ENCODE data around the gene PTPN1. TPM values are rescaled to one million over a fixed set of nuclear protein-coding genes. Genes with fewer than 3 reads are reported as not detected.

Gene PTPN1
- polyA plus RNA-seq, 1 donor (not counting 4 experiments of a cell fraction or from before 2014, with no cell fraction given) = 61.6 TPM

GRCh38 chr20:50478162-50478990 lies 31.8 kb upstream of the PTPN1 start:
- no peak for FAIRE-seq
- Histone ChIP-seq H3K79me2 (ENCODE audit: control insufficient read depth, insufficient read depth, low read length) (no peaks in the 10 kb centered on the region), H2AFZ (ENCODE audit: control insufficient read depth, low read length) (no peak overlapping the region), H3K9ac (ENCODE audit: control insufficient read depth, extremely low read depth, insufficient read depth, low read length) (no peak overlapping the region), H3K4me1 (ENCODE audit: control insufficient read depth, extremely low read depth, insufficient read depth, low read length) (peaks cover 11% of the 10 kb centered on the region), H3K4me2 (ENCODE audit: control insufficient read depth, extremely low read depth, insufficient read depth, low read depth, low read length) (no peak overlapping the region), H3K9me3 (ENCODE audit: control insufficient read depth, low read depth, low read length) (no peaks in the 10 kb centered on the region), H3K9me1 (ENCODE audit: control insufficient read depth, extremely low read depth, insufficient read depth, low read length) (no peaks in the 10 kb centered on the region), H3K4me3 (ENCODE audit: control insufficient read depth in 2 of 3, extremely low read depth in 1 of 3, insufficient read depth in 2 of 3, low read depth in 1 of 3, low read length in 3 of 3) (no peak overlapping the region), H3K27ac (ENCODE audit: control insufficient read depth, insufficient read depth, low read length) (no peak overlapping the region), H4K20me1 (ENCODE audit: control insufficient read depth, extremely low read depth, insufficient read depth, low read length) (no peaks in the 10 kb centered on the region), H3K27me3 (ENCODE audit: control insufficient read depth, extremely low read depth, insufficient read depth, low read length) (no peaks in the 10 kb centered on the region), H3K36me3 (ENCODE audit: control insufficient read depth in 2 of 2, extremely low read depth in 1 of 2, insufficient read depth in 2 of 2, low read length in 2 of 2) (no peaks in the 10 kb centered on the region)
- dilution Hi-C loops (cut with MboI; ENCODE audit: extremely low pct_ligation_motif_present, low sequenced_read_pairs) = no loop called here
- TF ChIP-seq CTCF (optimal IDR thresholded peaks at IDR 0.05 in 1 of 3, IDR thresholded peaks at IDR 0.05 in 1 of 3, conservative IDR thresholded peaks at IDR 0.05 in 1 of 3; ENCODE audit: extremely low read depth in 1 of 3, insufficient read depth in 2 of 3, low read length in 3 of 3) (peak; percentile 77 to 87 (median 78)), EZH2 (IDR thresholded peaks at IDR 0.05; ENCODE audit: low read length) (no peak)
- no peak for DNase-seq (ENCODE audit: low read depth, low spot score)

- Histone ChIP-seq H3K9me1 (ENCODE audit: control insufficient read depth, extremely low read depth, insufficient read depth, low read length) (no peaks in the 10 kb centered on the region), H3K4me1 (ENCODE audit: control insufficient read depth, extremely low read depth, insufficient read depth, low read length) (peaks cover 17% of the 10 kb centered on the region), H3K27me3 (ENCODE audit: control insufficient read depth, extremely low read depth, insufficient read depth, low read length) (no peaks in the 10 kb centered on the region), H3K79me2 (ENCODE audit: control insufficient read depth, insufficient read depth, low read length) (no peaks in the 10 kb centered on the region), H2AFZ (ENCODE audit: control insufficient read depth, low read length) (no peak overlapping the region), H3K4me3 (ENCODE audit: control insufficient read depth in 2 of 3, extremely low read depth in 1 of 3, insufficient read depth in 2 of 3, low read depth in 1 of 3, low read length in 3 of 3) (no peak overlapping the region), H3K27ac (ENCODE audit: control insufficient read depth, insufficient read depth, low read length) (no peak overlapping the region), H3K4me2 (ENCODE audit: control insufficient read depth, extremely low read depth, insufficient read depth, low read depth, low read length) (no peak overlapping the region), H4K20me1 (ENCODE audit: control insufficient read depth, extremely low read depth, insufficient read depth, low read length) (no peaks in the 10 kb centered on the region), H3K36me3 (ENCODE audit: control insufficient read depth in 2 of 2, extremely low read depth in 1 of 2, insufficient read depth in 2 of 2, low read length in 2 of 2) (no peaks in the 10 kb centered on the region), H3K9ac (ENCODE audit: control insufficient read depth, extremely low read depth, insufficient read depth, low read length) (no peak overlapping the region), H3K9me3 (ENCODE audit: control insufficient read depth, low read depth, low read length) (no peaks in the 10 kb centered on the region)
- FAIRE-seq = no peak
- TF ChIP-seq CTCF (optimal IDR thresholded peaks at IDR 0.05 in 1 of 3, IDR thresholded peaks at IDR 0.05 in 1 of 3, conservative IDR thresholded peaks at IDR 0.05 in 1 of 3; ENCODE audit: extremely low read depth in 1 of 3, insufficient read depth in 2 of 3, low read length in 3 of 3) (no peak), EZH2 (IDR thresholded peaks at IDR 0.05; ENCODE audit: low read length) (no peak)
- dilution Hi-C loops (cut with MboI; ENCODE audit: extremely low pct_ligation_motif_present, low sequenced_read_pairs) = no loop called here
- no peak for DNase-seq (ENCODE audit: low read depth, low spot score)
Measured at GRCh38 chr20:50481741-50482140, 28.4 kb upstream of the PTPN1 start.

Data from keratinocyte (primary cell).